Caco-2 (cell line): ENCODE measurements around the gene TBCCD1. TPM values are rescaled to one million over a fixed set of nuclear protein-coding genes. Genes with fewer than 3 reads are reported as not detected.

Experiments
- BruUV-seq: library from RNA; stranded (reverse); fragments of 400-500 nt; replicated peaks from 2 replicates; lab custom pipeline; 2021; lab: Mats Ljungman, UMichigan
- CTCF ChIA-PET: fragments of 300-600 bp; sonication (Branson Sonifier 250); formaldehyde crosslinking; loops from one replicate; lab custom pipeline; 2022; ENCODE audit warnings: antibody characterized with exemption; lab: Charles Lee
- POLR2A ChIA-PET: fragments of 300-600 bp; sonication (Branson Sonifier 250); formaldehyde crosslinking; loops from one replicate; lab custom pipeline; 2022; ENCODE audit warnings: antibody characterized with exemption; lab: Charles Lee
- DNase-seq, 2 experiments: peaks; one replicate each; pipeline versions ENCODE4 v3.0.0 to v3.0.0-alpha.2; 2020 to 2022
- H3K27me3 ChIP-seq: replicated peaks from 2 replicates; pipeline ENCODE4 v1.6.0; 2011; ENCODE audit warnings: low read length; ENCODE audit not compliant: control insufficient read depth, insufficient read depth
- H3K36me3 ChIP-seq: 2 replicates; pipeline ENCODE4 v1.5.1; 2011; ENCODE audit warnings: low read length; ENCODE audit not compliant: control insufficient read depth, insufficient read depth
- H3K4me1 ChIP-seq: fragments of 250-450 bp; sonication (Bioruptor Pico); 2 replicates; pipeline ENCODE4 v1.5.1; 2020; ENCODE audit warnings: mild to moderate bottlenecking
- H3K4me3 ChIP-seq: 2 replicates; pipeline ENCODE4 v1.5.1; 2011; ENCODE audit warnings: low read depth, mild to moderate bottlenecking, control low read depth, low read length
- H3K9me3 ChIP-seq: fragments of 250-450 bp; sonication (Bioruptor Pico); 2 replicates; pipeline ENCODE4 v1.5.1; 2020; ENCODE audit warnings: mild to moderate bottlenecking, moderate library complexity
- H3K27ac Mint-ChIP-seq: one replicate; pipeline ENCODE4 v1.8.0; 2022; ENCODE audit warnings: mixed read lengths; ENCODE audit not compliant: unreplicated experiment
- H3K27me3 Mint-ChIP-seq: one replicate; pipeline ENCODE4 v1.8.0; 2022; ENCODE audit warnings: mixed read lengths; ENCODE audit not compliant: insufficient read depth, unreplicated experiment
- H3K36me3 Mint-ChIP-seq: one replicate; pipeline ENCODE4 v1.8.0; 2022; ENCODE audit warnings: mild to moderate bottlenecking, mixed read lengths; ENCODE audit not compliant: insufficient read depth, unreplicated experiment
- H3K4me1 Mint-ChIP-seq: one replicate; pipeline ENCODE4 v1.8.0; 2022; ENCODE audit warnings: low read depth, mixed read lengths; ENCODE audit not compliant: unreplicated experiment
- H3K4me3 Mint-ChIP-seq: one replicate; pipeline ENCODE4 v1.8.0; 2022; ENCODE audit warnings: mild to moderate bottlenecking, moderate library complexity, mixed read lengths; ENCODE audit not compliant: unreplicated experiment
- H3K9me3 Mint-ChIP-seq: one replicate; pipeline ENCODE4 v1.8.0; 2022; ENCODE audit warnings: mixed read lengths; ENCODE audit not compliant: unreplicated experiment
- intact Hi-C: fragments of 100-400 bp; cut with micrococcal nuclease; formaldehyde crosslinking; loops from one replicate; pipeline ENCODE4 v1.10.0; 2022; ENCODE audit not compliant: unreplicated experiment
- total RNA-seq: library from RNA; stranded (reverse); gene quantifications from 2 replicates; pipeline ENCODE4 v1.2.3, GENCODE V29; 2022
- TF ChIP-seq, protein P1 (sequence below), 2 experiments: fragments of 200-600 bp in 1 of 2; IDR thresholded peaks; 1 replicate in 1 of 2; 2 replicates in 1 of 2; pipeline versions ENCODE4 v1.5.1 to v1.8.0; 2011 to 2022; ENCODE audit warnings: antibody characterized with exemption in 1 of 2, control low read depth in 1 of 2, inconsistent platforms in 1 of 2, low read depth in 1 of 2, low read length in 1 of 2, mild to moderate bottlenecking in 1 of 2, moderate library complexity in 1 of 2; ENCODE audit not compliant: insufficient read depth in 1 of 2, severe bottlenecking in 1 of 2, unreplicated experiment in 1 of 2

The TBCCD1 gene
- total RNA-seq, 1 experiment from 2014 or later, result 14.7 TPM

DNA sequence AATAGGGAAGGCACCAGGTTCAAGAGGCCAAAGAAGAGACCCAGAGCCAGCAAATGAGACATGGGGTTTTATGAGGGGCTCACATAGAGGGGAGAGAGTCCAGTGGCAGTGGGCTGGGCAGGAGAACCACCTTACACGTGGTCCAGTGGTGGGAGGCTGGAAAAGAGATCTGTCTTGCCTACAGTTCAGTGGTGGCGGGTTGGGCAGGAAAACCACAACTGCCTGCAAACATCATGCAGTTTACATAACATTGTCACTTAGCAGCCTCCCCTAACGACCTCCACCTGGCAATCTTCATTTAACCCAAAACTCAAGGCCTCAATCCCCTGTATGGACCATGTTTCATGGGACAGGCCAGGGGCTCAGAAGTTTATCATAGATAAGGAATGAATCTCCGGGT lies 52.0 kb downstream of the TBCCD1 start:
- Mint-ChIP-seq H3K4me3 (no peak overlapping the region), H3K4me1 (peaks cover 13% of the 10 kb centered on the region), H3K9me3 (no peaks in the 10 kb centered on the region), H3K27ac (no peak overlapping the region), H3K36me3 (no peaks in the 10 kb centered on the region), H3K27me3 (peaks cover 2% of the 10 kb centered on the region)
- no peaks in the 10 kb centered on the region for H3K36me3 ChIP-seq
- H3K9me3 ChIP-seq, result no peaks in the 10 kb centered on the region
- POLR2A ChIA-PET, result no interaction called here
- TF ChIP-seq, protein P1, sequence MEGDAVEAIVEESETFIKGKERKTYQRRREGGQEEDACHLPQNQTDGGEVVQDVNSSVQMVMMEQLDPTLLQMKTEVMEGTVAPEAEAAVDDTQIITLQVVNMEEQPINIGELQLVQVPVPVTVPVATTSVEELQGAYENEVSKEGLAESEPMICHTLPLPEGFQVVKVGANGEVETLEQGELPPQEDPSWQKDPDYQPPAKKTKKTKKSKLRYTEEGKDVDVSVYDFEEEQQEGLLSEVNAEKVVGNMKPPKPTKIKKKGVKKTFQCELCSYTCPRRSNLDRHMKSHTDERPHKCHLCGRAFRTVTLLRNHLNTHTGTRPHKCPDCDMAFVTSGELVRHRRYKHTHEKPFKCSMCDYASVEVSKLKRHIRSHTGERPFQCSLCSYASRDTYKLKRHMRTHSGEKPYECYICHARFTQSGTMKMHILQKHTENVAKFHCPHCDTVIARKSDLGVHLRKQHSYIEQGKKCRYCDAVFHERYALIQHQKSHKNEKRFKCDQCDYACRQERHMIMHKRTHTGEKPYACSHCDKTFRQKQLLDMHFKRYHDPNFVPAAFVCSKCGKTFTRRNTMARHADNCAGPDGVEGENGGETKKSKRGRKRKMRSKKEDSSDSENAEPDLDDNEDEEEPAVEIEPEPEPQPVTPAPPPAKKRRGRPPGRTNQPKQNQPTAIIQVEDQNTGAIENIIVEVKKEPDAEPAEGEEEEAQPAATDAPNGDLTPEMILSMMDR (IDR thresholded peaks at IDR 0.05; ENCODE audit: insufficient read depth in 1 of 2, low read depth in 1 of 2, low read length in 1 of 2, severe bottlenecking in 1 of 2, unreplicated experiment in 1 of 2), result no peak
- no peak for DNase-seq
- H3K4me1 ChIP-seq, result peaks cover 6% of the 10 kb centered on the region; the same call in 1 of the 2 replicates
- H3K4me3 ChIP-seq, result no peak overlapping the region
- intact Hi-C loops, result no loop called here
- no TSS peak for BruUV-seq
- CTCF ChIA-PET, result no interaction called here
- no peaks in the 10 kb centered on the region for H3K27me3 ChIP-seq

GRCh38 chr3:186514296-186515002 lies 52.7 kb downstream of the TBCCD1 start:
- Histone ChIP-seq H3K36me3 (no peaks in the 10 kb centered on the region), H3K27me3 (no peaks in the 10 kb centered on the region), H3K9me3 (no peaks in the 10 kb centered on the region), H3K4me1 (peaks cover 10% of the 10 kb centered on the region; the same call in 1 of the 2 replicates), H3K4me3 (no peak overlapping the region)
- intact Hi-C loops, result loop anchor here (5.0 kb wide), 1 partner anchor 47 kb away; no protein-coding TSS in a partner anchor
- TF ChIP-seq, protein P1 (IDR thresholded peaks at IDR 0.05; ENCODE audit: insufficient read depth in 1 of 2, low read depth in 1 of 2, low read length in 1 of 2, severe bottlenecking in 1 of 2, unreplicated experiment in 1 of 2), result peak; percentile 25 to 49
- Mint-ChIP-seq H3K9me3 (no peaks in the 10 kb centered on the region), H3K4me1 (peaks cover 13% of the 10 kb centered on the region), H3K27ac (no peak overlapping the region), H3K27me3 (peaks cover 2% of the 10 kb centered on the region), H3K36me3 (no peaks in the 10 kb centered on the region), H3K4me3 (no peak overlapping the region)
- POLR2A ChIA-PET, result no interaction called here
- CTCF ChIA-PET, result no interaction called here
- peak in 1 of 2 experiments; percentile 38 for DNase-seq
- BruUV-seq, result no TSS peak

- BruUV-seq, result no TSS peak
- Histone ChIP-seq H3K9me3 (no peaks in the 10 kb centered on the region), H3K27me3 (no peaks in the 10 kb centered on the region), H3K4me3 (no peak overlapping the region), H3K4me1 (peaks cover 12% of the 10 kb centered on the region; the same call in 1 of the 2 replicates), H3K36me3 (no peaks in the 10 kb centered on the region)
- H3K36me3 Mint-ChIP-seq, result no peaks in the 10 kb centered on the region
- intact Hi-C loops, result loop anchor here (5.0 kb wide), 1 partner anchor 46 kb away; no protein-coding TSS in a partner anchor
- no peak for DNase-seq
- TF ChIP-seq, protein P1 (IDR thresholded peaks at IDR 0.05; ENCODE audit: insufficient read depth in 1 of 2, low read depth in 1 of 2, low read length in 1 of 2, severe bottlenecking in 1 of 2, unreplicated experiment in 1 of 2), result no peak
- CTCF ChIA-PET, result interaction anchor here (0.6 to 1.0 kb wide), 2 partner anchors 27 to 560 kb away, joined by 3 read pairs; no protein-coding TSS in a partner anchor
- H3K4me3 Mint-ChIP-seq, result no peak overlapping the region
- H3K4me1 Mint-ChIP-seq, result peaks cover 13% of the 10 kb centered on the region
- POLR2A ChIA-PET, result no interaction called here
- peaks cover 2% of the 10 kb centered on the region for H3K27me3 Mint-ChIP-seq
- H3K9me3 Mint-ChIP-seq, result no peaks in the 10 kb centered on the region
- H3K27ac Mint-ChIP-seq, result no peak overlapping the region
Observed at GRCh38 chr3:186513386-186513785, 53.8 kb downstream of the TBCCD1 start.
